ENCODE results near the gene CHD1. TPM values are rescaled to one million over a fixed set of nuclear protein-coding genes. Genes with fewer than 3 reads are reported as not detected.
"Not testable (repeated sequence)": the region's sequence is repeated elsewhere in the genome, so short reads cannot be mapped to it uniquely, and the experiment has no call there.

The CHD1 gene
- polyA plus RNA-seq (2013, experiment 1 of 2; ENCODE audit: insufficient read length) = 21.4 TPM
- 22.2 TPM for polyA plus RNA-seq (2013, experiment 2 of 2; ENCODE audit: insufficient read length)

DNA sequence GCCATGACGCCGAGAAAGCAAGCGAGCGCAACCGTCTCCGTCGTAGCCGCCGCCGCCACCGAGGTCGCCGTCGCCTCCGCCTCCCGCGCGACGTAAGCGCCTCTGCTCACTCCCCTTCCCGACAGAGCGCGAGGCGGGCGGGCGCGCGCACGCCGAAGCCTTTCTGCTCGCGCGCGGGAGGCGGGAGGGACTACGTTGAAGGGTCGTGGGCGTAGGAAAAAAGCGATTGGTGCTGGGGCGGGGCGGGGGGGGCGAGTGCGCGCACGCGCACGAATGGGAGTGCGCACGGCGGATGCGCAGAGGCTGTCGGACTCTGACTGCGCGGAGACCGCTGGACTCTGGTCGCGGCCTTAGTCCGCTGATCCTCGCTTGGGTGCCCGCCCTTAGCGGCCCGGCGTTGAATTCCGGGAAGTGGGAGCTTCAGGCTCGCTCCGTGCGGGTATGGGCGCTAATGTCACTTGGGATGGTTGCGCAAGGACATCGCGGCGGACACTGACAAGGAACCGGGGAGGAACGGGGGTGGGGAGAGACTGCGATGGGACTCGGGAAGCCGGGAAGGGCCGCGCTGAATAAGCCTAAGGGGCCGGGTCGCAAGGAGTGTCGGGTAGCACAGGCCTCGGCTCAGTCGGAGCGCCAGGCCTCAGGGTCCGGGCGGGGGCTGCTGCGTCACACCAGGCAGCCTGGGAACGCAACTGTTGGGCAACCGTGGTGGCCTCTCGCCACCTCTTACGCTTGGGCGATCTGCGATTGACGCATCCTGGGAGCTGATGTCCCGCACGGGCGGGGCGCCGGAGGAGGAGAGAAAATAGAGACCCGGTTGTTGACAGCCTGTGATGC lies at the start of gene CHD1:
TSS of gene CHD1 (minus strand) at position 135 of the 837 bp plus-strand sequence. CDS start 2,621 bp downstream, outside the sequence.
- peak; percentile 97 for DNase-seq

GRCh38 chr5:98978528-98978927 lies 49.7 kb upstream of the CHD1 start:
- no peak for DNase-seq

- no peak for DNase-seq
These were observed 48.9 kb upstream of the CHD1 start for GRCh38 chr5:98977723-98978122.

DNA sequence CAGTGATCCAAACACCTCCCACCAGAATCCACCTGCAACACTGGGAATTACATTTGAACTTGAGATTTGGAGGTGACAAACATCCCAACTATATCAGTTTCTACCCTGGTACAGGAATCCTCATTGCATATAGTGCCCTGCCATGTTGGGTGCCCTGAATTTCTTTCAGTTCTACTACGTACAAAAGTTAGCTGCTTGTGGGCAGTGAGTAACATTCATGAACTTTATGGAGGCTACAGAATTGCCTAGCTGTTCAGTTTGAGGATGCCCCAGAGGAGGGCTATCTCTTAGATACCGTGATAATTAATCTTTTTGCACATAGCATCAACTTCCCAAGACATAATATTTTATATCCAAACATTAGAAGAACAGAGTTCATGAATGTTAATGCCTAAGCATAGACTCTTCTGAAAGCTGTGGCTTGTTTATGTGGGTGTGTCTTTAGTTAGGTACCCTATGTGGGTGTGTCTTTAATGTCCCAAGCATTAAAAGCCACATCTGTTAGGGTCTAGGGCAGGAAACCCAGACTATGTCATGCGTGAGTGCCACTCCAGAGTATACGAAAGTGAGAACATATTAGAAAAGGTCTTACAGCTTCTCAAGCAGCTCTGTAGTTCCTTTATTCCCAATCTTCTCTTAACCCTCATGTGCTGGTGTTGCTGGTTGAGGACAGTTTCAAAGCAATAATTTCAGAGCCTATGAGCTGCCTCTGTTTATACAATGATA lies 47.0 kb upstream of the CHD1 start:
- no peak for DNase-seq

DNA sequence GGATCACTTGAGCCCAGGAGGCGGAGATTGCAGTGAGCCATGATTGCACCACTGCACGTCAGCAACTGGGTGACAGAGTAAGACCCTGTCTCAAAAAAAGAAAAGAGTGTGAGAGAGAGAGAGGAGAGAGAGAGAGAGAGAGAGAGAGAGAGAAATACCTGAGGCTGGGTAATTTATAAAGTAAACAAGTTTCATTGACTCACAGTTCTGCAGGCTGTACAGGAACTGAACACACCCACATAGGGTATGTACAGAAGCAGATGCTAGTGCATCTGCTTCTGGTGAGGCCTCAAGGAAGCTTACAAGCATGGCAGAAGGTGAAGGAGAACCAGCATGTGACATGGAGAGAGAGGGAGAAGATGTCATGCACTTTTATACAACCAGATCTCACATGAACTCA lies 46.4 kb upstream of the CHD1 start:
- DNase-seq = no peak

DNA sequence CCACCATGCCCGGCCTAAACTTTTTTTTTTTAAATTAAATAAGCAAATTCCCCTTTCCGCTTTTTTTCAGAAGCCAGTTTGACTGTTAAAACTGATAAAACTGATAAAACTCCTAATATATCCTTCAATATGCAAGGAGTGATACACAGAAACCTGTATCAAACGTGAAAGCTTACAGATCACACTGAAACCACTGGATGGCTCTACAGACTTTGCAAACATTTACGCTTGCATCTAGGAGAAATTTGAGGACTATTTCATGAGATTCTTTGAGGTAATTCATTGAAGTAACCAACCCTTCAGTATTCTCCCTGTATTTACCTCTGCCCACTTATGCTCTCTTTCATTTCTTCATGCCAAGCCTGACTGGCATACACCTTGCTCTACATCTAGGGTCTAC lies 40.6 kb upstream of the CHD1 start:
- no peak for DNase-seq

- no peak for DNase-seq
These were observed 39.3 kb upstream of the CHD1 start for GRCh38 chr5:98968056-98968564.

GRCh38 chr5:98965226-98965625 lies 36.4 kb upstream of the CHD1 start:
- DNase-seq = no peak

GRCh38 chr5:98964621-98965020 lies 35.8 kb upstream of the CHD1 start:
- no peak for DNase-seq

- no peak for DNase-seq
These were observed 34.2 kb upstream of the CHD1 start for GRCh38 chr5:98963019-98963418.

- no peak for DNase-seq
These were observed 33.8 kb upstream of the CHD1 start for GRCh38 chr5:98962587-98962986.

- DNase-seq = no peak
These were observed 33.0 kb upstream of the CHD1 start for GRCh38 chr5:98961665-98962344.

DNA sequence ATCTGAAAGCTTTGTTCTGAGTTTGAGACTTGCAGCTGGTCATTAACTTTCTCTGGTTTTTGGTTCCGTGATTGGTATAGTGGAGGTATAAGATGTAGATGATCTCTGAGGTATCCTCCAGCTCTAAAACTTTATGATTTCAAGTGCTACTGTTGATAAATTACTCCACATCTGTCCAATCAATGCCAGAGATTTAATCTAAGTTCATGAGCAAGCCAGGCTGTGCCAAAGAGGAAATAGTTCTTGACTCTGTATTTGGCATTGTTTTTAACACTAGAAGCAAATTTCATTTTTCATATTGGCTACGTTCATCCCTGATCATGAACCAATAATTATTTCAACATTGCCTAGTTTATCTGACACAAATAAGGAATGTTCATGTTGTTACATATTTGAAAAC lies 28.5 kb upstream of the CHD1 start:
- DNase-seq = no peak

- DNase-seq = not testable (repeated sequence)
These were observed 27.1 kb upstream of the CHD1 start for GRCh38 chr5:98955888-98956287.

DNA sequence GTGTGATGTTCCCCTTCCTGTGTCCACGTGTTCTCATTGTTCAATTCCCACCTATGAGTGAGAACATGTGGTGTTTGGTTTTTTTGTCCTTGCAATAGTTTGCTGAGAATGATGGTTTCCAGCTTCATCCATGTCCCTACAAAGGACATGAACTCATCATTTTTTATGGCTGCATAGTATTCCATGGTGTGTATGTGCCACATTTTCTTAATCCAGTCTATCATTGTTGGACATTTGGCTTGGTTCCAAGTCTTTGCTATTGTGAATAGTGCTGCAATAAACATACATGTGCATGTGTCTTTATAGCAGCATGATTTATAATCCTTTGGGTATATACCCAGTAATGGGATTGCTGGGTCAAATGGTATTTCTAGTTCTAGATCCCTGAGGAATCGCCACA lies 26.7 kb upstream of the CHD1 start:
- DNase-seq = not testable (repeated sequence)

GRCh38 chr5:98954392-98955028 lies 25.7 kb upstream of the CHD1 start:
- no peak for DNase-seq

- DNase-seq = no peak
These were observed 14.0 kb upstream of the CHD1 start for GRCh38 chr5:98942847-98943246.

DNA sequence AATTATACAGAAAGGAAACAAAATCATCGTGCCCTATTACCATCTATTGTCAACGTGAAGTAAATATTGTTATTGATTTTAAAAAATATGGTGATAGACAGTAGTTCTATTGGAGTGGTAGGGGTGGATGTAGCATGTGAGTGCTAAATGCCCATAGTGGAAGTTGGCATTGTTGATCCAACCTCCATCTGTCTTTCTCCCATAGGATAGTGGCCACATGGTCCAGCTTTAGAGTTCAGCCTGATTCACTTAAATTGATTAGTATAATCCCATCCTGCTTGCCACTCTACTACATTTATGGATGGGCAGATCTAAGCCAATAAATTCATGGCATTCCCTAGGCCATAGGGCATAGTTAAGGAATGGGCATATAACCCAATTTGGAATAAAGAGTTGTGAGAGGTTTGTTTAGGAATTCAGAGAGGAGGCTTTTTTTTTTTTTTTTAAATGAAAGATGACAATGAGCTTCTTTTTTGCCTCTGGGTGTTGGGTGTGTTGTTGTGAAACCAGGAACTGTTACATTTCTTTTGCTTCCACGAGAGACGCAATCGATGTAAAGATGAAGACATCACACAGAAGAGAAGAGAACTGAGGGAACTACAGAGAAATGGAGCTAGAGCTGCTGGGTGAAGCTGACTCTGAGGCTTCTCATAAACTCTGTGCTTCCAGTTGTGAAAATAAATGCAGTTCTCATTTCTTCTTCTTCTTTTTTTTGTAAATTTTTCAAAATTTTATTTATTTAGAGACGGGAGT lies 12.5 kb upstream of the CHD1 start:
- DNase-seq = no peak

- DNase-seq = peak; percentile 26
These were observed 11.8 kb upstream of the CHD1 start for GRCh38 chr5:98940581-98940980.

DNA sequence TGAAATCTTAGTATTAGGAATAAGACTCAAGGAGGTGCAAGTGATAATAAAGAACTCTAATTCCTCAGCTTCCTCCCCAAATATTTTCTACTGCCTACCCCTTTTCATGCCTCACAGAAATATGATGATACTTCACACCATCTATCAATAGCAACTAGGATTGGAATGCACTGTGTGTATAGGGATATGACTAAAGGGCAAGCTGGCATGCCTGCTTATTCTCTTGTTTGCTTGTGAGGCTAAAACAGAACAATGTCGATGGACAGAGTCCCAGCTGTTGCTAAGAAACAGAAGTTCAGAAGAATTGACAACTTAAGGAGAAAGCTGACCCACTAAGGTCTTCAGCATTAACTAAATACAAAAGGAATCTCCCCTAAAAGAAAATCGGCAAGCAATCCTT lies 9.7 kb upstream of the CHD1 start:
- DNase-seq = peak; percentile 30

GRCh38 chr5:98936948-98937715 lies 8.3 kb upstream of the CHD1 start:
- no peak for DNase-seq

All from fibroblast of skin of abdomen (primary cell).